Ovary (tissue), 3 donors: ENCODE measurements around the gene ERCC6.

Experiments used
- POLR2A ChIP-seq: fragments of 450-650 bp; IDR thresholded peaks from one replicate; pipeline ENCODE4 v1.6.1; 2017; ENCODE audit warnings: antibody characterized with exemption, mild to moderate bottlenecking, moderate library complexity
- TF ChIP-seq, protein P1 (sequence below), 3 donors: fragments of 450-650 bp in 2 of 3; fragments of 200-600 bp in 1 of 3; IDR thresholded peaks; one replicate each; pipeline versions ENCODE4 v1.5.1 to v1.8.0; 2016 to 2022; ENCODE audit warnings: antibody characterized with exemption in 3 of 3, mild to moderate bottlenecking in 1 of 3
- donor health status: DM: no; HTN: no; CAD: no.

DNA sequence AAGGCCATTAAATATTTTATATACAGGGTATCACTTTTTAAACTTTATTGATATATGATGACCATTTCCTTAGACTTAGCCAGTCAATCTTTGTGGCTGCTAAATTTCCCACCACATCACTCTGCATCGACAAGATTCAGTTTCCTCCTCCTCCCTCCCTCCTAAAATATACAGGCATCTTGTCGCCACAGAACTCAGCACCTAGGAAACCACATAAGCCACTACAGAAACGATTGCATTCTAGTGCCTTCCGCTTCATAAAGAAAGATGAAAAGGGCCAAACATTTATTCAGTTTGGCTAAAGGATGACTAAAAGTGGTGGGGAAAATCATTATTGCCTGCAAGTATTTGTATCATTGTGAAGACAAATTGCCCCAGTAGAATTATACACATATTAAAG lies 30.7 kb downstream of the ERCC6 start:
- TF ChIP-seq, protein P1, sequence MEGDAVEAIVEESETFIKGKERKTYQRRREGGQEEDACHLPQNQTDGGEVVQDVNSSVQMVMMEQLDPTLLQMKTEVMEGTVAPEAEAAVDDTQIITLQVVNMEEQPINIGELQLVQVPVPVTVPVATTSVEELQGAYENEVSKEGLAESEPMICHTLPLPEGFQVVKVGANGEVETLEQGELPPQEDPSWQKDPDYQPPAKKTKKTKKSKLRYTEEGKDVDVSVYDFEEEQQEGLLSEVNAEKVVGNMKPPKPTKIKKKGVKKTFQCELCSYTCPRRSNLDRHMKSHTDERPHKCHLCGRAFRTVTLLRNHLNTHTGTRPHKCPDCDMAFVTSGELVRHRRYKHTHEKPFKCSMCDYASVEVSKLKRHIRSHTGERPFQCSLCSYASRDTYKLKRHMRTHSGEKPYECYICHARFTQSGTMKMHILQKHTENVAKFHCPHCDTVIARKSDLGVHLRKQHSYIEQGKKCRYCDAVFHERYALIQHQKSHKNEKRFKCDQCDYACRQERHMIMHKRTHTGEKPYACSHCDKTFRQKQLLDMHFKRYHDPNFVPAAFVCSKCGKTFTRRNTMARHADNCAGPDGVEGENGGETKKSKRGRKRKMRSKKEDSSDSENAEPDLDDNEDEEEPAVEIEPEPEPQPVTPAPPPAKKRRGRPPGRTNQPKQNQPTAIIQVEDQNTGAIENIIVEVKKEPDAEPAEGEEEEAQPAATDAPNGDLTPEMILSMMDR (IDR thresholded peaks at IDR 0.05): no peak
- TF ChIP-seq POLR2A: no peak
